ENCODE measurements around the gene BIK.

The BIK gene

DNA sequence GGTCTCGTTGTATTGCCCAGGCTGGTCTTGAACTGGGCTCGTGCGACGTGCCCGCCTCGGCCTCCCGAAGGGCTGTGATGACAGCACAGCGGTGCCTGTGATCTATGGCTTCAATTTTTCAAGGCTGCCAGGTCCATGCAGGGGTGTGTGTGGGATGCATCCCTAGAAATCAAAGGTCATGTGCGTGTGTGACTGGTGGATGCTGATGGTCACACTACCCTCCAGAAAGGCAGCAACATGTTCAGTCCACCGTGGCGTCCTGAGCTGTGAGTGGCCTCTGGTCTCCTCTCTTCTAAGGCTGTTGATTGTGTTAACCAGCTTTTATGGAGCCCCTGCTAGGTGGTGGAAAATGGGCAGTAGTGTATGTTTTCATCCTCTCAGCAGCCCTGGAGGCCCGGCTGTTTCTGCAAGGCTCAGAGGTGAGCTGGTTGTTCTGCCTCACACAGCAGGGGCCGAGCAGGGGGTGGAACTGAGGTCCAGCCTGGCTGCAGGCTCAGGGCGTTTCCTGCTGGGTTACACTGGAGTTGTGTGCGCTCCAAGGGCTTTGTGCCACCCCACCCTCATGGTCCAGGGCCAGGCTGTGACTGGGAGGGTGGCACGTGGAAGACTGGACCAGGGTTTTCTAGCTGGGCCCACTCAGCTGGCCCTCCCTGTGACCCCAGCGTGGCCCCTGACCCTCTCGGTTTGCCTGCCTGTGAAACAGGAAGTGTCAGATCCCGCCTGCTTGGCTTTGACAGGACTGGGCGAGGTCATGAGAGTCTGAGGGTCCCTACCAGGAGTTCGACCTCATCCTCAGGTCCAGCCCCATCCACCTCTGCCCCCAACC is 7.7 kb downstream of the BIK start:
- no peak overlapping the region for H3K27ac ChIP-seq
- TF ChIP-seq ZFX (IDR thresholded peaks at IDR 0.05; ENCODE audit: borderline replicate concordance): no peak
- TF ChIP-seq, protein P1, sequence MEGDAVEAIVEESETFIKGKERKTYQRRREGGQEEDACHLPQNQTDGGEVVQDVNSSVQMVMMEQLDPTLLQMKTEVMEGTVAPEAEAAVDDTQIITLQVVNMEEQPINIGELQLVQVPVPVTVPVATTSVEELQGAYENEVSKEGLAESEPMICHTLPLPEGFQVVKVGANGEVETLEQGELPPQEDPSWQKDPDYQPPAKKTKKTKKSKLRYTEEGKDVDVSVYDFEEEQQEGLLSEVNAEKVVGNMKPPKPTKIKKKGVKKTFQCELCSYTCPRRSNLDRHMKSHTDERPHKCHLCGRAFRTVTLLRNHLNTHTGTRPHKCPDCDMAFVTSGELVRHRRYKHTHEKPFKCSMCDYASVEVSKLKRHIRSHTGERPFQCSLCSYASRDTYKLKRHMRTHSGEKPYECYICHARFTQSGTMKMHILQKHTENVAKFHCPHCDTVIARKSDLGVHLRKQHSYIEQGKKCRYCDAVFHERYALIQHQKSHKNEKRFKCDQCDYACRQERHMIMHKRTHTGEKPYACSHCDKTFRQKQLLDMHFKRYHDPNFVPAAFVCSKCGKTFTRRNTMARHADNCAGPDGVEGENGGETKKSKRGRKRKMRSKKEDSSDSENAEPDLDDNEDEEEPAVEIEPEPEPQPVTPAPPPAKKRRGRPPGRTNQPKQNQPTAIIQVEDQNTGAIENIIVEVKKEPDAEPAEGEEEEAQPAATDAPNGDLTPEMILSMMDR (IDR thresholded peaks at IDR 0.05): no peak

DNA sequence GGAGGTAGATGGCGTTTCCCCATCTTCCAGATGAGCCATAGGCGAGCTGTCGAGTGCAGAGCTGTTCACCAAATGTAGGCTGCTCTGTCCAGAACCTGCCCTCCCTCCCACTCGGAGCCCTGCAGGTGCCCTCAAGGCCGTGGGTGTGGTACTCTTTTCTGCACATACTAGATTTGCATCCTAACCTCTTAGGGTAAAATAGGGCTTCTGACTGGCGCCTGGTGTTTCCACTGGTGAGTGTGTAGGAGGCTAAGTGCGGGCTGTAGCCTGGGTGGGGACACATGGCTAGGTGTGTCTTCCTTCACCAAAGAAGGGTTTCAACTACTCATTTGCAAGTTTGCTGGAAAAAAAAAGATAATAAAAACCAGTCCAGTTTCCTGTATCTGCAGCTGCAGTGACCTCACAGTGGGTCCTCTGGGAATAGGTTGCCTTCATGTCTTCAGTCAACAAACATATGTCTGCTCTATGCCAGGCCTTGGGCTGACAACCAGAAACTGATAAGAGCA is 8.5 kb downstream of the BIK start:
- no peak for TF ChIP-seq ZFX (IDR thresholded peaks at IDR 0.05; ENCODE audit: borderline replicate concordance)
- TF ChIP-seq, protein P1 (IDR thresholded peaks at IDR 0.05): no peak
- no peak overlapping the region for H3K27ac ChIP-seq

DNA sequence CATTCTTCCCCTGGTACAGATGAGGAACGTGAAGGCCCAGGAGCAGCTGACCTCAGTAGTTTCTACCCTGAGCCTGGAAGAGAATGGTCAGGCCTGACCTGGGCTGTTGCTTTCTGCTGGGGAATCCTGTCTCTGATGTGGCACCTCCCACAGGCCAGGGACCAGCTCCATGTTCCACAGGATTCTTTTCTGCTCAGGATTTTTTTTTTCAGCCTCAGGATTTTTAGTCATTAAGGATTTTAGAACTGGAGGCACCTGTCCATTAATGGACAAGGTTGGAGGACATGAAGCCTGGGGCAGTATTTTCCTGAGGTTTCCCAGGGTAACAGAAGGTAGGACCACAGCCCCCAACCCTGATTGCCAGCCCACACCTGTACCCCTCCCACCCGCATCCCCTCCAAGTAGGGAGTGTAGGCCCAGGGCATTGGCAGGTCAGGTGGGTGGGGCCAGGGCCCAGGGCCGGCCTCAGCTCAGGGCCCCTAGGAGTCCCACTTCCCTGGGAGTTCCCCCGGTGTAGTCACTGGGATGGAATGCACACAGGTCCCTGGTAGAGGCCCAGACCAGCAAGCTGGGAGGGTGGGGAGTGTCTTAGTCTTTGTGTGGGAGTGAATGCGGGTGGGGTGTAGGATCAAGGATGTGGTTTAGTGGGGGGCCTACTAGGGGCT is 16.1 kb downstream of the BIK start:
- TF ChIP-seq, protein P1 (IDR thresholded peaks at IDR 0.05): no peak
- TF ChIP-seq ZFX (IDR thresholded peaks at IDR 0.05; ENCODE audit: borderline replicate concordance): no peak
- no peak overlapping the region for H3K27ac ChIP-seq

DNA sequence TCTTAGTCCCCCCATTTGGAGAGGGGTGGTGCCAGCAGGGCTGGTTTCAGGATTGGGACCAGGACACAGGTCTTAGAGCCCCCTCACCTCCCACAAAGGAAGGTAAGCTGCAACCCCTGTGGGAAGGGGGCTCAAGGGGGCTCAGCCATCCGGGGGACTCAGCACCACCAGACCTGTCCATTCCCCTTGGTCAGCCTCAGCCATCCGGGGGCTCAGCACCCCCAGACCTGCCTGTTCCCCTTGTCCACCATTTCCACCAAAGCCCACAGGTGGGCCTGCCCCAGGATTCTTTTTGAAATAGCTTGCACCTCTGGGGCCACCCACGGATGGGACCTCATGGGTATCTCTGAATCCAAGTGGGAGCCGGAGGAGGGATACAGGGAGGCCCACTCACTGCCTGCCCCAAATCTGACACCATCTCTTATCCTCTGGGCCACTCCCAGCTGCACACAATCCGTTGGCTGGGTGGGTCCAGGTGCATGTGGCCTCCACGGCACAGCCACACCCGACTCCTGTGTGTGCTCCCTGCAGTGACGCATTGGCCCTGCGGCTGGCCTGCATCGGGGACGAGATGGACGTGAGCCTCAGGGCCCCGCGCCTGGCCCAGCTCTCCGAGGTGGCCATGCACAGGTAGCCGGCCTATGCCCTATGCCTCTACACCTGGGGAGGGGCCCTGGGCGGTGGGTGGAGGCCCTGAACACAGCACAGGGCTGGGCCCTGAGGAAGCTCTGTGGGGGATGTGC is 16.8 kb downstream of the BIK start:
- H3K27ac ChIP-seq: no peak overlapping the region
- TF ChIP-seq ZFX (IDR thresholded peaks at IDR 0.05; ENCODE audit: borderline replicate concordance): no peak
- TF ChIP-seq, protein P1 (IDR thresholded peaks at IDR 0.05): no peak

DNA sequence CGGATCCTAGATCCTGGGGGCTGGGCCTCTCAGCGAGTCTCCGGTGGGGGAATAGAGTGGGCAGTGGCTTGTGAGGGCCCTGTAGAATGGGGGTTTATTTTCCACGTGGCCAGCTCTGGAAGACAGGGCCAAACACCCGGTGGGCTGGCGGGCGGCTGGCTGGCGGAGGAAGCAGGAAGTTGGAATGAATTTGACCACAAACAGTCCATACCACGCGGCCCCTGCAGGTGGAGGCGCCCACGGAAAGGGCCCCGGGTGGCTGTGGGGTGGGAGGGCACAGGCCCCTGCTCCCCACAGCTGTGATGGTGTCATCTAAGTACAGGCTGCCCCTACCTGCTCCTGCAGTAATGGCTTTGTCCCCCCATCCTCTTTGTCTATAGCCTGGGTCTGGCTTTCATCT is 17.6 kb downstream of the BIK start:
- no peak overlapping the region for H3K27ac ChIP-seq
- TF ChIP-seq ZFX (IDR thresholded peaks at IDR 0.05; ENCODE audit: borderline replicate concordance): no peak
- TF ChIP-seq, protein P1 (IDR thresholded peaks at IDR 0.05): no peak

DNA sequence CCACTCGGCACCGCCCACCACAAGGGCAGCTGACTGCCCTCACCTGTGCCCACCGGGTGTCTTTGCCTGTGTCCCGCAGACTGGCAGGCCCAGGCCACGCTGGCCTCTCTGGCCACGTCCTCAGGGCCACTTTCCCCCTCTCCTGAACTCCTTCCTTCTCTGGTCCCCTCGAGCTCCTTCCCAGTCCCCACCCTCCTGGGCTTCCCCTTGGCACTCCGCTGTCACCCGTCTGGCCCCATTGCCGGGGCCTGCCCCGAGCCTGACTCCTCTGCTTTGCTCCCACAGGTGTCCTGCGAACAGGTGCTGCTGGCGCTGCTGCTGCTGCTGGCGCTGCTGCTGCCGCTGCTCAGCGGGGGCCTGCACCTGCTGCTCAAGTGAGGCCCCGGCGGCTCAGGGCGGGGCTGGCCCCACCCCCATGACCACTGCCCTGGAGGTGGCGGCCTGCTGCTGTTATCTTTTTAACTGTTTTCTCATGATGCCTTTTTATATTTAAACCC is 18.4 kb downstream of the BIK start:
- H3K27ac ChIP-seq: no peak overlapping the region
- no peak for TF ChIP-seq ZFX (IDR thresholded peaks at IDR 0.05; ENCODE audit: borderline replicate concordance)
- TF ChIP-seq, protein P1 (IDR thresholded peaks at IDR 0.05): no peak
